GM23338 (cell line): ENCODE results near the gene CEBPE. TPM values are rescaled to one million over a fixed set of nuclear protein-coding genes. Genes with fewer than 3 reads are reported as not detected.

Experiments
- ATAC-seq: fragments of 200-7000 bp; cut with Tn5 transposase; 3 replicates; pipeline ENCODE4 v1.9.1; 2020
- DNase-seq: peaks from one replicate; pipeline ENCODE4 v3.0.0-alpha.2; 2015; ENCODE audit warnings: low spot score
- H2AFZ ChIP-seq: fragments of 200-600 bp; sonication (generic); 2 replicates; pipeline ENCODE4 v1.8.0; 2016; ENCODE audit warnings: antibody characterized with exemption, mild to moderate bottlenecking, moderate library complexity
- H3F3A ChIP-seq: fragments of 200-600 bp; sonication (generic); replicated peaks from 2 replicates; pipeline ENCODE4 v1.8.0; 2017; ENCODE audit warnings: antibody characterized with exemption, mixed run types, low read depth
- H3K27ac ChIP-seq: fragments of 200-600 bp; sonication (generic); 2 replicates; pipeline ENCODE4 v1.6.1; 2016; ENCODE audit warnings: low read depth
- H3K27me3 ChIP-seq: fragments of 200-600 bp; sonication (generic); 2 replicates; pipeline ENCODE4 v1.8.0; 2016; ENCODE audit warnings: mild to moderate bottlenecking, mixed run types, moderate library complexity; ENCODE audit not compliant: insufficient read depth
- H3K36me3 ChIP-seq: fragments of 200-600 bp; sonication (generic); 2 replicates; pipeline ENCODE4 v1.8.0; 2016; ENCODE audit warnings: mild to moderate bottlenecking; ENCODE audit not compliant: insufficient read depth
- H3K4me1 ChIP-seq: fragments of 200-600 bp; sonication (generic); 2 replicates; pipeline ENCODE4 v1.8.0; 2016; ENCODE audit warnings: mild to moderate bottlenecking, moderate library complexity; ENCODE audit not compliant: insufficient read depth
- H3K4me2 ChIP-seq: fragments of 200-600 bp; sonication (generic); 2 replicates; pipeline ENCODE4 v1.7.1; 2017; ENCODE audit warnings: mixed run types
- H3K4me3 ChIP-seq: fragments of 200-600 bp; sonication (generic); 2 replicates; pipeline ENCODE4 v1.6.1; 2016; ENCODE audit warnings: mixed run types
- H3K79me2 ChIP-seq: fragments of 200-600 bp; sonication (generic); replicated peaks from 2 replicates; pipeline ENCODE4 v1.8.0; 2017; ENCODE audit warnings: mild to moderate bottlenecking; ENCODE audit not compliant: insufficient read depth
- H3K9me2 ChIP-seq: fragments of 200-600 bp; sonication (generic); 2 replicates; pipeline ENCODE4 v1.8.0; 2017; ENCODE audit not compliant: insufficient read depth
- H4K20me1 ChIP-seq: fragments of 200-600 bp; sonication (generic); replicated peaks from 2 replicates; pipeline ENCODE4 v1.8.0; 2017; ENCODE audit warnings: mild to moderate bottlenecking; ENCODE audit not compliant: insufficient read depth
- H3K27ac Mint-ChIP-seq: 2 replicates; pipeline ENCODE4 v1.8.0; 2020; ENCODE audit warnings: inconsistent platforms, mild to moderate bottlenecking, moderate library complexity, mixed read lengths
- H3K27me3 Mint-ChIP-seq: 3 replicates; pipeline ENCODE4 v1.8.0; 2022; ENCODE audit warnings: low read depth, mild to moderate bottlenecking, moderate library complexity, mixed read lengths, inconsistent platforms; ENCODE audit not compliant: insufficient read depth, poor library complexity
- H3K36me3 Mint-ChIP-seq: 3 replicates; pipeline ENCODE4 v1.8.0; 2021; ENCODE audit warnings: low read depth, mild to moderate bottlenecking, inconsistent platforms, moderate library complexity, mixed read lengths
- H3K4me1 Mint-ChIP-seq: 3 replicates; pipeline ENCODE4 v1.8.0; 2020; ENCODE audit warnings: mild to moderate bottlenecking, inconsistent platforms, mixed read lengths
- H3K4me3 Mint-ChIP-seq: 3 replicates; pipeline ENCODE4 v1.8.0; 2021; ENCODE audit warnings: moderate library complexity, mild to moderate bottlenecking, inconsistent platforms, mixed read lengths
- H3K9me3 Mint-ChIP-seq: 3 replicates; pipeline ENCODE4 v1.8.0; 2020; ENCODE audit warnings: moderate library complexity, mild to moderate bottlenecking, inconsistent platforms, mixed read lengths
- CREB1 ChIP-seq: fragments of 250-450 bp; sonication (Bioruptor Pico); IDR thresholded peaks from 2 replicates; pipeline ENCODE4 v1.5.0; 2020; ENCODE audit warnings: low read depth, mild to moderate bottlenecking, moderate library complexity
- EZH2 ChIP-seq: fragments of 200-600 bp; sonication (generic); IDR thresholded peaks from one replicate; pipeline ENCODE4 v1.8.0; 2017; ENCODE audit warnings: antibody characterized with exemption, mild to moderate bottlenecking, low read depth; ENCODE audit not compliant: unreplicated experiment
- POLR2AphosphoS5 ChIP-seq: IDR thresholded peaks from 2 replicates; pipeline ENCODE4 v1.6.1; 2016; ENCODE audit warnings: antibody characterized with exemption, low read depth
- ZNF114 ChIP-seq: fragments of 250-450 bp; sonication (Bioruptor Pico); IDR thresholded peaks from 2 replicates; pipeline ENCODE4 v1.5.0; 2020; ENCODE audit warnings: mild to moderate bottlenecking, moderate library complexity
- polyA plus RNA-seq: library from polyadenylated mRNA; unstranded; fragments of >200 nt; fragmentation: Nextera tagmentation; extraction: Ambion mirVana; gene quantifications from 2 replicates; pipeline ENCODE4 v1.2.1, GENCODE V29; 2016
- total RNA-seq: library from RNA; depleted of rRNA; stranded (reverse); fragments of >200 nt; shearing (Covaris generic); gene quantifications from 2 replicates; pipeline ENCODE4 v1.2.3, GENCODE V29; 2014
- TF ChIP-seq, protein P1 (sequence below): fragments of 250-450 bp; sonication (Bioruptor Pico); IDR thresholded peaks from 2 replicates; pipeline ENCODE4 v1.5.0; 2020; ENCODE audit warnings: mild to moderate bottlenecking, moderate library complexity
- TF ChIP-seq, protein P2 (sequence below): IDR thresholded peaks from one replicate; pipeline ENCODE4 v1.6.1; 2018; ENCODE audit warnings: antibody characterized with exemption; ENCODE audit not compliant: unreplicated experiment

The CEBPE gene
- total and polyA plus RNA-seq, 2 experiments from 2014 or later = not detected

DNA sequence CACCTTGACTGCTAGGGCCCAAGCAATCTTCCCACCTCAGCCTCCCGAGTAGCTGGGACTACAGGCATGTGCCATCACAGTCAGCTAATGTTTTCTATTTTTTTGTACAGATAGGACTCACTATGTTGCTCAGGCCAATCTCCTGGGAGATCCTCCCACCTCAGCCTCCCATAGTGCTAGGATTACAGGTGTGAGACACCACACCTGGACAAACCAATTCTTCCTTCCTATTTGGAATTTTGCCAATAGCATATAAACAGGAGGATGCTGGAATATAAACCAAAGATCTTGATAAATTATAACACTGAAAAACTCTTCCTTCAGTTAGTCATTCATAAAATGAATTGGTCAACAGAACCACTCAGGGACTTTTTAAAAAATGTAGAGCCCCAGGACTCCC, 32.5 kb downstream of the CEBPE start:
- ATAC-seq (no peak), DNase-seq (no peak)
- Histone ChIP-seq H3K9me2 (no peaks in the 10 kb centered on the region), H3K4me1 (no peaks in the 10 kb centered on the region), H3K27ac (no peak overlapping the region), H3K4me3 (no peak overlapping the region), H3K36me3 (peaks cover 68% of the 10 kb centered on the region), H4K20me1 (peaks cover 42% of the 10 kb centered on the region), H3K4me2 (no peak overlapping the region), H3K27me3 (no peaks in the 10 kb centered on the region), H3F3A (no peaks in the 10 kb centered on the region; the same call in 1 of the 2 replicates), H3K79me2 (peaks cover 48% of the 10 kb centered on the region), H2AFZ (no peak overlapping the region)
- no peak for TF ChIP-seq EZH2
- Mint-ChIP-seq H3K4me1 (no peaks in the 10 kb centered on the region), H3K36me3 (peaks cover 85% of the 10 kb centered on the region), H3K9me3 (no peaks in the 10 kb centered on the region), H3K27me3 (peaks cover 2% of the 10 kb centered on the region), H3K27ac (no peak overlapping the region), H3K4me3 (no peak overlapping the region)

DNA sequence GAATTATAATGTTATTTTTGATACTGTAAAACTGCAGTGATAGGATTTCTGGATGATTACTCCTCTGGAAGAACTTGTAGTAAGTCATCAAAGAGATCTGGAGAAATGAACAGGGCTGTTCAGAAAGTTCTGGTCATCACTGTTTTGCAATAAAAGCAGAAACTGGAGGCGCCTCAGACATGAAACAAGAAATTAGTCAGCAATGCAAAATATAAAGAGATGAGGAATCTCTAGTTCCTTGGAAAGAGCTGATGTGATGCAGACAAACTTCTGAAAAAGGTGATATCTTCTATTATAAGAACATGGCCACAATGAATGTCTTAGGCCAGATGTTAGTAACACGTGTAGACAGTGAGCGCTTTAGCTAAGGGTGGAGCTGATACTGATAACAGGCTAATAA, 33.6 kb downstream of the CEBPE start:
- no peak overlapping the region for H3K27ac Mint-ChIP-seq
- Histone ChIP-seq H3K4me1 (no peaks in the 10 kb centered on the region), H4K20me1 (peaks cover 48% of the 10 kb centered on the region), H3K9me2 (no peaks in the 10 kb centered on the region), H3K36me3 (peaks cover 76% of the 10 kb centered on the region), H2AFZ (no peak overlapping the region), H3F3A (peaks cover 3% of the 10 kb centered on the region; the same call in 1 of the 2 replicates), H3K27ac (no peak overlapping the region), H3K4me3 (no peak overlapping the region), H3K4me2 (no peak overlapping the region), H3K27me3 (no peaks in the 10 kb centered on the region), H3K79me2 (peaks cover 37% of the 10 kb centered on the region; the same call in 1 of the 2 replicates)
- no peaks in the 10 kb centered on the region for H3K4me1 Mint-ChIP-seq
- no peak for ATAC-seq
- peaks cover 2% of the 10 kb centered on the region for H3K27me3 Mint-ChIP-seq
- no peak for DNase-seq
- TF ChIP-seq POLR2AphosphoS5 = no peak
- no peaks in the 10 kb centered on the region for H3K9me3 Mint-ChIP-seq
- peaks cover 89% of the 10 kb centered on the region for H3K36me3 Mint-ChIP-seq
- no peak overlapping the region for H3K4me3 Mint-ChIP-seq

DNA sequence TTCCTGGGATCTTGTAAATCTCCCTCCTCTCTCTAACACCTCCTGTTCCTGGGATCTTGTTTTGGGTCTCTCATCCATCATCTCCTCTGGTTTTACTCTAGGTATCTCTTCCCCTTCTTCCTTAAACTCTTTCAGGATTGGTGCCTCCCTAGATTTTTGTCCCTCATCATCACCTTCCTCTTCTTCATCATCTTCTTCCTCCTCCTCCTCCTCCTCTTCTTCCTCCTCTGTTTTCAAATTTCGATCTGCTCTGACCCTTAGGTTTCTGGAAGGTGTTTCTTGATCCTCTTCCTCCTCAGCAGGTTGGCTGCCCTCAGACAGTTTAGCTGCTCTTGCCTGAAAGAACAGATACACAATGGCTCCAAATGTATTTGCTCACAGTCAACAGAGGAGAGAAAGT, 38.6 kb downstream of the CEBPE start:
- no peaks in the 10 kb centered on the region for H3K4me1 Mint-ChIP-seq
- peaks cover 42% of the 10 kb centered on the region for H4K20me1 ChIP-seq
- no peak overlapping the region for H3K4me3 ChIP-seq
- no peaks in the 10 kb centered on the region for H3K27me3 ChIP-seq
- peaks cover 88% of the 10 kb centered on the region for H3K36me3 Mint-ChIP-seq
- peaks cover 29% of the 10 kb centered on the region for H3K79me2 ChIP-seq
- no peak overlapping the region for H3K4me2 ChIP-seq
- peaks cover 2% of the 10 kb centered on the region for H3K27me3 Mint-ChIP-seq
- H3K9me3 Mint-ChIP-seq = no peaks in the 10 kb centered on the region
- no peaks in the 10 kb centered on the region for H3K9me2 ChIP-seq
- H3K36me3 ChIP-seq = peaks cover 81% of the 10 kb centered on the region
- peaks cover 34% of the 10 kb centered on the region for H3F3A ChIP-seq
- DNase-seq = no peak
- H3K4me3 Mint-ChIP-seq = no peak overlapping the region
- no peak for ATAC-seq
- no peak overlapping the region for H3K27ac Mint-ChIP-seq
- H3K4me1 ChIP-seq = no peaks in the 10 kb centered on the region
- no peak overlapping the region for H3K27ac ChIP-seq
- no peak overlapping the region for H2AFZ ChIP-seq
- TF ChIP-seq ZNF114 (CRISPR knock-in tag) (no peak), POLR2AphosphoS5 (no peak), CREB1 (CRISPR knock-in tag) (no peak)
- TF ChIP-seq, protein P1, sequence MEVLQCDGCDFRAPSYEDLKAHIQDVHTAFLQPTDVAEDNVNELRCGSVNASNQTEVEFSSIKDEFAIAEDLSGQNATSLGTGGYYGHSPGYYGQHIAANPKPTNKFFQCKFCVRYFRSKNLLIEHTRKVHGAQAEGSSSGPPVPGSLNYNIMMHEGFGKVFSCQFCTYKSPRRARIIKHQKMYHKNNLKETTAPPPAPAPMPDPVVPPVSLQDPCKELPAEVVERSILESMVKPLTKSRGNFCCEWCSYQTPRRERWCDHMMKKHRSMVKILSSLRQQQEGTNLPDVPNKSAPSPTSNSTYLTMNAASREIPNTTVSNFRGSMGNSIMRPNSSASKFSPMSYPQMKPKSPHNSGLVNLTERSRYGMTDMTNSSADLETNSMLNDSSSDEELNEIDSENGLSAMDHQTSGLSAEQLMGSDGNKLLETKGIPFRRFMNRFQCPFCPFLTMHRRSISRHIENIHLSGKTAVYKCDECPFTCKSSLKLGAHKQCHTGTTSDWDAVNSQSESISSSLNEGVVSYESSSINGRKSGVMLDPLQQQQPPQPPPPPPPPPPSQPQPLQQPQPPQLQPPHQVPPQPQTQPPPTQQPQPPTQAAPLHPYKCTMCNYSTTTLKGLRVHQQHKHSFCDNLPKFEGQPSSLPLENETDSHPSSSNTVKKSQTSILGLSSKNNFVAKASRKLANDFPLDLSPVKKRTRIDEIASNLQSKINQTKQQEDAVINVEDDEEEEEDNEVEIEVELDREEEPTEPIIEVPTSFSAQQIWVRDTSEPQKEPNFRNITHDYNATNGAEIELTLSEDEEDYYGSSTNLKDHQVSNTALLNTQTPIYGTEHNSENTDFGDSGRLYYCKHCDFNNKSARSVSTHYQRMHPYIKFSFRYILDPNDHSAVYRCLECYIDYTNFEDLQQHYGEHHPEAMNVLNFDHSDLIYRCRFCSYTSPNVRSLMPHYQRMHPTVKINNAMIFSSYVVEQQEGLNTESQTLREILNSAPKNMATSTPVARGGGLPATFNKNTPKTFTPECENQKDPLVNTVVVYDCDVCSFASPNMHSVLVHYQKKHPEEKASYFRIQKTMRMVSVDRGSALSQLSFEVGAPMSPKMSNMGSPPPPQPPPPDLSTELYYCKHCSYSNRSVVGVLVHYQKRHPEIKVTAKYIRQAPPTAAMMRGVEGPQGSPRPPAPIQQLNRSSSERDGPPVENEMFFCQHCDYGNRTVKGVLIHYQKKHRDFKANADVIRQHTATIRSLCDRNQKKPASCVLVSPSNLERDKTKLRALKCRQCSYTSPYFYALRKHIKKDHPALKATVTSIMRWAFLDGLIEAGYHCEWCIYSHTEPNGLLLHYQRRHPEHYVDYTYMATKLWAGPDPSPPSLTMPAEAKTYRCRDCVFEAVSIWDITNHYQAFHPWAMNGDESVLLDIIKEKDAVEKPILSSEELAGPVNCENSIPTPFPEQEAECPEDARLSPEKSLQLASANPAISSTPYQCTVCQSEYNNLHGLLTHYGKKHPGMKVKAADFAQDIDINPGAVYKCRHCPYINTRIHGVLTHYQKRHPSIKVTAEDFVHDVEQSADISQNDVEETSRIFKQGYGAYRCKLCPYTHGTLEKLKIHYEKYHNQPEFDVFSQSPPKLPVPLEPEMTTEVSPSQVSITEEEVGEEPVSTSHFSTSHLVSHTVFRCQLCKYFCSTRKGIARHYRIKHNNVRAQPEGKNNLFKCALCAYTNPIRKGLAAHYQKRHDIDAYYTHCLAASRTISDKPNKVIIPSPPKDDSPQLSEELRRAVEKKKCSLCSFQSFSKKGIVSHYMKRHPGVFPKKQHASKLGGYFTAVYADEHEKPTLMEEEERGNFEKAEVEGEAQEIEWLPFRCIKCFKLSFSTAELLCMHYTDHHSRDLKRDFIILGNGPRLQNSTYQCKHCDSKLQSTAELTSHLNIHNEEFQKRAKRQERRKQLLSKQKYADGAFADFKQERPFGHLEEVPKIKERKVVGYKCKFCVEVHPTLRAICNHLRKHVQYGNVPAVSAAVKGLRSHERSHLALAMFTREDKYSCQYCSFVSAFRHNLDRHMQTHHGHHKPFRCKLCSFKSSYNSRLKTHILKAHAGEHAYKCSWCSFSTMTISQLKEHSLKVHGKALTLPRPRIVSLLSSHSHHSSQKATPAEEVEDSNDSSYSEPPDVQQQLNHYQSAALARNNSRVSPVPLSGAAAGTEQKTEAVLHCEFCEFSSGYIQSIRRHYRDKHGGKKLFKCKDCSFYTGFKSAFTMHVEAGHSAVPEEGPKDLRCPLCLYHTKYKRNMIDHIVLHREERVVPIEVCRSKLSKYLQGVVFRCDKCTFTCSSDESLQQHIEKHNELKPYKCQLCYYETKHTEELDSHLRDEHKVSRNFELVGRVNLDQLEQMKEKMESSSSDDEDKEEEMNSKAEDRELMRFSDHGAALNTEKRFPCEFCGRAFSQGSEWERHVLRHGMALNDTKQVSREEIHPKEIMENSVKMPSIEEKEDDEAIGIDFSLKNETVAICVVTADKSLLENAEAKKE = no peak
- TF ChIP-seq, protein P2, sequence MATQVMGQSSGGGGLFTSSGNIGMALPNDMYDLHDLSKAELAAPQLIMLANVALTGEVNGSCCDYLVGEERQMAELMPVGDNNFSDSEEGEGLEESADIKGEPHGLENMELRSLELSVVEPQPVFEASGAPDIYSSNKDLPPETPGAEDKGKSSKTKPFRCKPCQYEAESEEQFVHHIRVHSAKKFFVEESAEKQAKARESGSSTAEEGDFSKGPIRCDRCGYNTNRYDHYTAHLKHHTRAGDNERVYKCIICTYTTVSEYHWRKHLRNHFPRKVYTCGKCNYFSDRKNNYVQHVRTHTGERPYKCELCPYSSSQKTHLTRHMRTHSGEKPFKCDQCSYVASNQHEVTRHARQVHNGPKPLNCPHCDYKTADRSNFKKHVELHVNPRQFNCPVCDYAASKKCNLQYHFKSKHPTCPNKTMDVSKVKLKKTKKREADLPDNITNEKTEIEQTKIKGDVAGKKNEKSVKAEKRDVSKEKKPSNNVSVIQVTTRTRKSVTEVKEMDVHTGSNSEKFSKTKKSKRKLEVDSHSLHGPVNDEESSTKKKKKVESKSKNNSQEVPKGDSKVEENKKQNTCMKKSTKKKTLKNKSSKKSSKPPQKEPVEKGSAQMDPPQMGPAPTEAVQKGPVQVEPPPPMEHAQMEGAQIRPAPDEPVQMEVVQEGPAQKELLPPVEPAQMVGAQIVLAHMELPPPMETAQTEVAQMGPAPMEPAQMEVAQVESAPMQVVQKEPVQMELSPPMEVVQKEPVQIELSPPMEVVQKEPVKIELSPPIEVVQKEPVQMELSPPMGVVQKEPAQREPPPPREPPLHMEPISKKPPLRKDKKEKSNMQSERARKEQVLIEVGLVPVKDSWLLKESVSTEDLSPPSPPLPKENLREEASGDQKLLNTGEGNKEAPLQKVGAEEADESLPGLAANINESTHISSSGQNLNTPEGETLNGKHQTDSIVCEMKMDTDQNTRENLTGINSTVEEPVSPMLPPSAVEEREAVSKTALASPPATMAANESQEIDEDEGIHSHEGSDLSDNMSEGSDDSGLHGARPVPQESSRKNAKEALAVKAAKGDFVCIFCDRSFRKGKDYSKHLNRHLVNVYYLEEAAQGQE = no peak
